Measurements from ENCODE around the gene KCNK3.

The KCNK3 gene

GRCh38 chr2:26778507-26778906 lies 86.0 kb downstream of the KCNK3 start:
- no peak for DNase-seq (ENCODE audit: low read depth in 2 of 2, low spot score in 1 of 2)

- DNase-seq (ENCODE audit: low read depth in 2 of 2, low spot score in 1 of 2): no peak
Measured at GRCh38 chr2:26780203-26780760, 87.8 kb downstream of the KCNK3 start.

Measured in stimulated activated CD8-positive, alpha-beta memory T cell treated with anti-CD3 and anti-CD28 coated beads, Interleukin-4, amount 100 ng/mL, for 1 hour (primary cell).